Stimulated activated CD4-positive, alpha-beta T cell treated with anti-CD3 and anti-CD28 coated beads, Interleukin-2, amount 100 ng/mL, for 4 hours (primary cell): ENCODE data around the gene KRT85.
"Not testable (repeated sequence)": the region's sequence is repeated elsewhere in the genome, so short reads cannot be mapped to it uniquely, and the experiment has no call there.

Experiments used
- DNase-seq: peaks from one replicate; pipeline ENCODE4 v3.0.0-alpha.2; 2020; ENCODE audit warnings: low read depth

Gene KRT85

GRCh38 chr12:52323416-52324152, 43.7 kb downstream of the KRT85 start:
- DNase-seq = no peak

GRCh38 chr12:52323001-52323400, 44.3 kb downstream of the KRT85 start:
- no peak for DNase-seq

- no peak for DNase-seq
Observed at GRCh38 chr12:52322069-52322468, 45.2 kb downstream of the KRT85 start.

GRCh38 chr12:52321418-52321817, 45.9 kb downstream of the KRT85 start:
- DNase-seq = no peak

- no peak for DNase-seq
Observed at GRCh38 chr12:52320784-52321400, 46.4 kb downstream of the KRT85 start, which contains the start of gene KRT83. Gene KRT83, minus strand, starts transcription at chr12:52321398. Its CDS starts 63 bp downstream, at chr12:52321335.

GRCh38 chr12:52319097-52319496, 48.2 kb downstream of the KRT85 start:
- no peak for DNase-seq

GRCh38 chr12:52318241-52318990, 48.9 kb downstream of the KRT85 start:
- no peak for DNase-seq

GRCh38 chr12:52317468-52318052, 49.7 kb downstream of the KRT85 start:
- DNase-seq = no peak

GRCh38 chr12:52316701-52317100, 50.6 kb downstream of the KRT85 start:
- no peak for DNase-seq

GRCh38 chr12:52316290-52316689, 51.0 kb downstream of the KRT85 start:
- no peak for DNase-seq

GRCh38 chr12:52315721-52316120, 51.6 kb downstream of the KRT85 start:
- DNase-seq = not testable (repeated sequence)

GRCh38 chr12:52314511-52314910, 52.8 kb downstream of the KRT85 start:
- no peak for DNase-seq

- DNase-seq = no peak
Observed at GRCh38 chr12:52313926-52314325, 53.4 kb downstream of the KRT85 start.

GRCh38 chr12:52313461-52313860, 53.8 kb downstream of the KRT85 start:
- DNase-seq = no peak

GRCh38 chr12:52312086-52312485, 55.2 kb downstream of the KRT85 start:
- DNase-seq = no peak

GRCh38 chr12:52311285-52311648, 56.0 kb downstream of the KRT85 start:
- DNase-seq = no peak

GRCh38 chr12:52310622-52311284, 56.5 kb downstream of the KRT85 start:
- no peak for DNase-seq
